Measurements from ENCODE around the gene MT1F. TPM values are rescaled to one million over a fixed set of nuclear protein-coding genes. Genes with fewer than 3 reads are reported as not detected.

Gene MT1F
- total and polyA plus RNA-seq, 10 of the 15 experiments (the other 5 are each of a cell fraction or from before 2014, with no cell fraction given), result 0.28 to 2.5 (median 1.1) TPM; not detected in 1

- FAIRE-seq (peak; percentile 90), ATAC-seq (peak; percentile 86), DNase-seq (ENCODE audit: low read depth, low spot score) (peak; percentile 59)
- Histone ChIP-seq H3K79me2 (ENCODE audit: control insufficient read depth, insufficient read depth, low read length) (no peaks in the 10 kb centered on the region), H3K9me3 (replicated peaks; ENCODE audit: control insufficient read depth, insufficient read depth, low read length) (no peaks in the 10 kb centered on the region), H3K36me3 (ENCODE audit: control insufficient read depth in 2 of 2, insufficient read depth in 2 of 2, low read length in 1 of 2) (no peaks in the 10 kb centered on the region), H3K9ac (ENCODE audit: control insufficient read depth, insufficient read depth, low read length) (no peak overlapping the region), H3K4me3 (no peak overlapping the region), H3K4me2 (ENCODE audit: control insufficient read depth, insufficient read depth) (no peak overlapping the region), H2AFZ (ENCODE audit: control insufficient read depth, low read depth, low read length) (no peak overlapping the region), H3K27ac (ENCODE audit: control insufficient read depth, insufficient read depth) (no peak overlapping the region), H3K27me3 (replicated peaks in 1 of 2; ENCODE audit: control insufficient read depth in 2 of 2, insufficient read depth in 2 of 2, low read length in 1 of 2) (peaks cover 4 to 18% of the 10 kb centered on the region in 2 experiments), H4K20me1 (ENCODE audit: control insufficient read depth, insufficient read depth) (no peaks in the 10 kb centered on the region), H3K4me1 (ENCODE audit: control insufficient read depth, insufficient read depth, low read length) (peaks cover 17% of the 10 kb centered on the region)
- RAD21 ChIA-PET (ENCODE audit: unreplicated experiment), result interaction anchor here (1.1 to 2.9 kb wide), 4 partner anchors 20 to 71 kb away, joined by 3 to 23 read pairs (median 7); partner anchors contain the start of gene MT2A
- intact Hi-C loops (cut with micrococcal nuclease; ENCODE audit: unreplicated experiment) (loop anchor here (1.0 kb wide), 1 partner anchor 22 kb away; the partner anchor contains the start of gene MT2A), in situ Hi-C loops (cut with MboI) (no loop called here)
- no TSS peak for BruUV-seq (replicated peaks)
- CTCF ChIA-PET, result interaction anchor here (0.9 to 3.1 kb wide), 8 partner anchors 20 to 159 kb away, joined by 3 to 14 read pairs (median 4); partner anchors contain the start of gene MT2A
- POLR2A ChIA-PET, result interaction anchor here (0.5 to 1.9 kb wide), 4 partner anchors 12 to 99 kb away, joined by 3 to 6 read pairs (median 4); partner anchors contain the start of gene MT2A
- SMC1A ChIA-PET (ENCODE audit: uncharacterized antibody, unreplicated experiment), result interaction anchor here (1.1 to 2.4 kb wide), 4 partner anchors 19 to 72 kb away, joined by 3 to 27 read pairs (median 5); no protein-coding TSS in a partner anchor
- WGBS (ENCODE audit: insufficient coverage, insufficient replicate concordance, low lambda C conversion rate, missing lambda C conversion rate), result 1% methylated on average over 3 of the region's 3 CpGs
- TF ChIP-seq POLR2AphosphoS5 (IDR thresholded peaks at IDR 0.05; ENCODE audit: low read length) (no peak), DPF2 (IDR thresholded peaks at IDR 0.05) (0 out of 2 replicates have a peak, but pooled peaks have one; percentile 43), SREBF1 (IDR thresholded peaks at IDR 0.05; ENCODE audit: low read length) (no peak), MYC (IDR thresholded peaks at IDR 0.05; ENCODE audit: insufficient read depth, insufficient read length, insufficient replicate concordance, low read length, severe bottlenecking) (no peak), CTCF (IDR thresholded peaks at IDR 0.05 in 2 of 3, conservative IDR thresholded peaks at IDR 0.05 in 1 of 3; ENCODE audit: control insufficient read depth in 2 of 3, extremely low read depth in 1 of 3, insufficient read depth in 1 of 3, low read depth in 3 of 3, low read length in 3 of 3) (peak; percentile 3 to 34 (median 22); a peak in 3 of 6 replicates), SPI1 (IDR thresholded peaks at IDR 0.05; ENCODE audit: borderline replicate concordance, insufficient read depth, low read depth, low read length) (peak; percentile 90), BACH1 (IDR thresholded peaks at IDR 0.05; ENCODE audit: borderline replicate concordance) (no peak), IKZF2 (IDR thresholded peaks at IDR 0.05) (peak in 1 of 2 experiments; percentile 16; a peak in 2 of 4 replicates), CHD2 (IDR thresholded peaks at IDR 0.05; ENCODE audit: borderline replicate concordance, low read depth, low read length) (no peak), EED (IDR thresholded peaks at IDR 0.05; ENCODE audit: low read depth) (0 out of 2 replicates have a peak, but pooled peaks have one; percentile 27), E2F8 (IDR thresholded peaks at IDR 0.05; ENCODE audit: low read depth, partially characterized antibody) (no peak), RB1 (IDR thresholded peaks at IDR 0.05; ENCODE audit: borderline replicate concordance) (0 out of 2 replicates have a peak, but pooled peaks have one; percentile 34), BHLHE40 (IDR thresholded peaks at IDR 0.05; ENCODE audit: borderline replicate concordance in 1 of 2, low read depth in 2 of 2, low read length in 1 of 2) (peak; percentile 21 to 53; a peak in 2 of 4 replicates)
- TF ChIP-seq, protein P1, sequence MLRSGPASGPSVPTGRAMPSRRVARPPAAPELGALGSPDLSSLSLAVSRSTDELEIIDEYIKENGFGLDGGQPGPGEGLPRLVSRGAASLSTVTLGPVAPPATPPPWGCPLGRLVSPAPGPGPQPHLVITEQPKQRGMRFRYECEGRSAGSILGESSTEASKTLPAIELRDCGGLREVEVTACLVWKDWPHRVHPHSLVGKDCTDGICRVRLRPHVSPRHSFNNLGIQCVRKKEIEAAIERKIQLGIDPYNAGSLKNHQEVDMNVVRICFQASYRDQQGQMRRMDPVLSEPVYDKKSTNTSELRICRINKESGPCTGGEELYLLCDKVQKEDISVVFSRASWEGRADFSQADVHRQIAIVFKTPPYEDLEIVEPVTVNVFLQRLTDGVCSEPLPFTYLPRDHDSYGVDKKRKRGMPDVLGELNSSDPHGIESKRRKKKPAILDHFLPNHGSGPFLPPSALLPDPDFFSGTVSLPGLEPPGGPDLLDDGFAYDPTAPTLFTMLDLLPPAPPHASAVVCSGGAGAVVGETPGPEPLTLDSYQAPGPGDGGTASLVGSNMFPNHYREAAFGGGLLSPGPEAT (IDR thresholded peaks at IDR 0.05; ENCODE audit: low read depth), result peak; percentile 65
- TF ChIP-seq, protein P2, sequence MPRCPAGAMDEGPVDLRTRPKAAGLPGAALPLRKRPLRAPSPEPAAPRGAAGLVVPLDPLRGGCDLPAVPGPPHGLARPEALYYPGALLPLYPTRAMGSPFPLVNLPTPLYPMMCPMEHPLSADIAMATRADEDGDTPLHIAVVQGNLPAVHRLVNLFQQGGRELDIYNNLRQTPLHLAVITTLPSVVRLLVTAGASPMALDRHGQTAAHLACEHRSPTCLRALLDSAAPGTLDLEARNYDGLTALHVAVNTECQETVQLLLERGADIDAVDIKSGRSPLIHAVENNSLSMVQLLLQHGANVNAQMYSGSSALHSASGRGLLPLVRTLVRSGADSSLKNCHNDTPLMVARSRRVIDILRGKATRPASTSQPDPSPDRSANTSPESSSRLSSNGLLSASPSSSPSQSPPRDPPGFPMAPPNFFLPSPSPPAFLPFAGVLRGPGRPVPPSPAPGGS (IDR thresholded peaks at IDR 0.05; ENCODE audit: borderline replicate concordance, insufficient read depth, low read depth, low read length, poor library complexity, severe bottlenecking), result no peak
These were observed 27.6 kb upstream of the MT1F start for GRCh38 chr16:56630134-56630533.

Data from GM12878 (cell line).